Smooth muscle cell (in vitro differentiated cells): ENCODE measurements around the gene SP140L. TPM values are rescaled to one million over a fixed set of nuclear protein-coding genes. Genes with fewer than 3 reads are reported as not detected.

ENCODE experiments used
- DNase-seq: peaks from one replicate; lab custom pipeline; 2025; ENCODE audit not compliant: unreplicated experiment; lab: John Stamatoyannopoulos, UW
- H2AFZ ChIP-seq: fragments of 200-600 bp; sonication (generic); 2 replicates; pipeline ENCODE4 v1.6.0; 2016; ENCODE audit warnings: antibody characterized with exemption, low read depth, mild to moderate bottlenecking
- H3F3A ChIP-seq: fragments of 200-600 bp; sonication (generic); 2 replicates; pipeline ENCODE4 v1.6.0; 2017; ENCODE audit warnings: antibody characterized with exemption, low read depth
- H3K27ac ChIP-seq: fragments of 200-600 bp; sonication (generic); 2 replicates; pipeline ENCODE4 v1.5.1; 2016; ENCODE audit warnings: low read depth, mild to moderate bottlenecking
- H3K27me3 ChIP-seq: fragments of 200-600 bp; sonication (generic); 2 replicates; pipeline ENCODE4 v1.6.1; 2016; ENCODE audit warnings: low read depth, mild to moderate bottlenecking
- H3K36me3 ChIP-seq: fragments of 200-600 bp; sonication (generic); 2 replicates; pipeline ENCODE4 v1.5.1; 2016; ENCODE audit warnings: low read depth
- H3K4me1 ChIP-seq: fragments of 200-600 bp; sonication (generic); 2 replicates; pipeline ENCODE4 v1.5.1; 2016; ENCODE audit warnings: low read depth
- H3K4me2 ChIP-seq: fragments of 200-600 bp; sonication (generic); 2 replicates; pipeline ENCODE4 v1.6.0; 2016; ENCODE audit warnings: mild to moderate bottlenecking
- H3K4me3 ChIP-seq: fragments of 200-600 bp; sonication (generic); 2 replicates; pipeline ENCODE4 v1.5.1; 2016; ENCODE audit warnings: mild to moderate bottlenecking
- H3K79me2 ChIP-seq: fragments of 200-600 bp; sonication (generic); 2 replicates; pipeline ENCODE4 v1.6.0; 2016; ENCODE audit warnings: low read depth, mild to moderate bottlenecking
- H3K9ac ChIP-seq: fragments of 200-600 bp; sonication (generic); 2 replicates; pipeline ENCODE4 v1.6.0; 2016; ENCODE audit warnings: low read depth
- H3K9me3 ChIP-seq: fragments of 200-600 bp; sonication (generic); replicated peaks from 2 replicates; pipeline ENCODE4 v1.5.1; 2016; ENCODE audit warnings: low read depth
- H4K20me1 ChIP-seq: fragments of 200-600 bp; sonication (generic); 2 replicates; pipeline ENCODE4 v1.6.0; 2016; ENCODE audit warnings: low read depth
- WGBS: methylation state at CpG from one replicate; pipeline ENCODE4 v1.1.7; 2016; ENCODE audit warnings: low lambda C conversion rate; 5-methylcytosine and 5-hydroxymethylcytosine counted together
- polyA plus RNA-seq: library from polyadenylated mRNA; unstranded; fragments of >200 nt; fragmentation: Nextera tagmentation; extraction: Ambion mirVana; gene quantifications from 2 replicates; pipeline ENCODE4 v1.2.1, GENCODE V29; 2016
- total RNA-seq: library from RNA; depleted of rRNA; stranded (reverse); fragments of >200 nt; gene quantifications from 2 replicates; pipeline ENCODE4 v1.2.3, GENCODE V29; 2014
- TF ChIP-seq, protein P1 (sequence below): fragments of 200-600 bp; sonication (generic); IDR thresholded peaks from 2 replicates; pipeline ENCODE4 v1.5.1; 2017; ENCODE audit warnings: borderline replicate concordance, mild to moderate bottlenecking, antibody characterized with exemption; ENCODE audit not compliant: insufficient read depth, poor library complexity, severe bottlenecking

Gene SP140L
- total and polyA plus RNA-seq, 2 experiments from 2014 or later: 0.90 to 1.6 TPM

DNA sequence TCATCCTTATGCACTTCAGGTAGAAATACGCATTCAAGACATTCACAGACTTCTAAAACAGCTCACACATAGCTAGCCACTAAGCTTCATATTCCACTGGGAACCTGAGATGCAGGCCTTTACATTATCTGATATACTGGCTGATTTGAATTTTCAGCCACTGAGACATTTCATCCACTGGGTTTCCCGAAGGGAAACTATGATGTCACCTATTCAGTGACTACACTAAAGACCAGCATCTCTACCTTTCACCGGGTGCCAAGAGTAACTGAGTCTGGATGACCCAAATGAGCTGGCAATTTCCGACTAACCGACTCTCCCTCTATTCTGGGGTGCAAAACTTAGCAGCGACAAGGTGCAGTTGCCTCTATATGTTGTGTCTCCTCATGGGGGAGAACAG, 31.8 kb upstream of the SP140L start:
- Histone ChIP-seq H3K79me2 (no peaks in the 10 kb centered on the region), H3K27me3 (no peaks in the 10 kb centered on the region), H3K4me1 (no peaks in the 10 kb centered on the region), H4K20me1 (no peaks in the 10 kb centered on the region), H2AFZ (no peak overlapping the region), H3K27ac (no peak overlapping the region), H3K36me3 (no peaks in the 10 kb centered on the region), H3K4me2 (no peak overlapping the region), H3K9ac (no peak overlapping the region), H3F3A (no peaks in the 10 kb centered on the region), H3K4me3 (no peak overlapping the region), H3K9me3 (no peaks in the 10 kb centered on the region)
- TF ChIP-seq, protein P1, sequence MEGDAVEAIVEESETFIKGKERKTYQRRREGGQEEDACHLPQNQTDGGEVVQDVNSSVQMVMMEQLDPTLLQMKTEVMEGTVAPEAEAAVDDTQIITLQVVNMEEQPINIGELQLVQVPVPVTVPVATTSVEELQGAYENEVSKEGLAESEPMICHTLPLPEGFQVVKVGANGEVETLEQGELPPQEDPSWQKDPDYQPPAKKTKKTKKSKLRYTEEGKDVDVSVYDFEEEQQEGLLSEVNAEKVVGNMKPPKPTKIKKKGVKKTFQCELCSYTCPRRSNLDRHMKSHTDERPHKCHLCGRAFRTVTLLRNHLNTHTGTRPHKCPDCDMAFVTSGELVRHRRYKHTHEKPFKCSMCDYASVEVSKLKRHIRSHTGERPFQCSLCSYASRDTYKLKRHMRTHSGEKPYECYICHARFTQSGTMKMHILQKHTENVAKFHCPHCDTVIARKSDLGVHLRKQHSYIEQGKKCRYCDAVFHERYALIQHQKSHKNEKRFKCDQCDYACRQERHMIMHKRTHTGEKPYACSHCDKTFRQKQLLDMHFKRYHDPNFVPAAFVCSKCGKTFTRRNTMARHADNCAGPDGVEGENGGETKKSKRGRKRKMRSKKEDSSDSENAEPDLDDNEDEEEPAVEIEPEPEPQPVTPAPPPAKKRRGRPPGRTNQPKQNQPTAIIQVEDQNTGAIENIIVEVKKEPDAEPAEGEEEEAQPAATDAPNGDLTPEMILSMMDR: no peak
- WGBS: 88% methylated on average over 6 of the region's 6 CpGs
- DNase-seq: no peak

- no peak overlapping the region for H3K9ac ChIP-seq
- no peaks in the 10 kb centered on the region for H3F3A ChIP-seq
- no peak overlapping the region for H3K4me2 ChIP-seq
- no peaks in the 10 kb centered on the region for H3K36me3 ChIP-seq
- no peaks in the 10 kb centered on the region for H3K4me1 ChIP-seq
- H3K9me3 ChIP-seq: no peaks in the 10 kb centered on the region
- DNase-seq: no peak
- H2AFZ ChIP-seq: no peak overlapping the region
- H3K27ac ChIP-seq: no peak overlapping the region
- H3K27me3 ChIP-seq: no peaks in the 10 kb centered on the region
- TF ChIP-seq, protein P1: no peak
- H4K20me1 ChIP-seq: no peaks in the 10 kb centered on the region
- no peaks in the 10 kb centered on the region for H3K79me2 ChIP-seq
- H3K4me3 ChIP-seq: no peak overlapping the region
Observed at GRCh38 chr2:230296917-230297316, 30.1 kb upstream of the SP140L start.

DNA sequence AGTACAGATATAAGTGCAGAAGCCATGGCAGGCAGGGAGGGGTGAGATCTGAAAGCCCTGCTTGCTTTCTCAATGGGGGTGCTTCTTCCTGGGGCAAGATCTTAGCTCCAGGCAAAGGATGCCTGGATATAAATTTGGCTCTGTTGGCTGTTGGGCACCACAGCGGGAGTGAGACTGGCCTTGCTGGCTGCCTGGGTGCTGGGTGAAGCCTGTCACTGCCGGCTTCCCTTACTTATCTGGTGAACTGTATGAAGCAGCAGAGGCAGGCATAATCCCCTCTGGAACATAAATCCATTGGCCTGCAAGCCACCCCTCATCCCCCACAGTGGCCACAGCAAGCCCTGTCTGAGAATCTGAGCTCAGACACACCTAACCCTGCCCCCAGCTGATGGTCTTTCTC, 27.4 kb upstream of the SP140L start:
- Histone ChIP-seq H3K4me2 (no peak overlapping the region), H3K4me1 (no peaks in the 10 kb centered on the region), H3K9ac (no peak overlapping the region), H4K20me1 (no peaks in the 10 kb centered on the region), H3K27me3 (no peaks in the 10 kb centered on the region), H3K9me3 (no peaks in the 10 kb centered on the region), H3F3A (no peaks in the 10 kb centered on the region), H3K27ac (no peak overlapping the region), H3K36me3 (no peaks in the 10 kb centered on the region), H3K79me2 (no peaks in the 10 kb centered on the region), H2AFZ (no peak overlapping the region), H3K4me3 (no peak overlapping the region)
- DNase-seq: no peak
- TF ChIP-seq, protein P1: no peak
- WGBS: 81% methylated on average over 2 of the region's 2 CpGs

GRCh38 chr2:230305416-230306275, 21.3 kb upstream of the SP140L start:
- WGBS: 88% methylated on average over 15 of the region's 23 CpGs
- TF ChIP-seq, protein P1: no peak

More at GRCh38 chr2:230305416-230306275, 21.3 kb upstream of the SP140L start:
- H3K4me1 ChIP-seq: no peaks in the 10 kb centered on the region
- H2AFZ ChIP-seq: no peak overlapping the region
- no peaks in the 10 kb centered on the region for H3F3A ChIP-seq
- H3K4me2 ChIP-seq: no peak overlapping the region
- no peak overlapping the region for H3K4me3 ChIP-seq
- H3K27me3 ChIP-seq: no peaks in the 10 kb centered on the region
- H3K9ac ChIP-seq: no peak overlapping the region
- no peaks in the 10 kb centered on the region for H3K9me3 ChIP-seq
- H3K27ac ChIP-seq: no peak overlapping the region
- no peak for DNase-seq
- no peaks in the 10 kb centered on the region for H4K20me1 ChIP-seq
- no peaks in the 10 kb centered on the region for H3K36me3 ChIP-seq
- no peaks in the 10 kb centered on the region for H3K79me2 ChIP-seq
